SW 1271 (cell line): ENCODE measurements around the gene PEX7.
"Not testable (repeated sequence)": the region's sequence is repeated elsewhere in the genome, so short reads cannot be mapped to it uniquely, and the experiment has no call there.

ENCODE experiments used
- DNase-seq, 2 experiments: peaks; one replicate each; lab custom pipeline; 2025; lab: John Stamatoyannopoulos, UW

The PEX7 gene

DNA sequence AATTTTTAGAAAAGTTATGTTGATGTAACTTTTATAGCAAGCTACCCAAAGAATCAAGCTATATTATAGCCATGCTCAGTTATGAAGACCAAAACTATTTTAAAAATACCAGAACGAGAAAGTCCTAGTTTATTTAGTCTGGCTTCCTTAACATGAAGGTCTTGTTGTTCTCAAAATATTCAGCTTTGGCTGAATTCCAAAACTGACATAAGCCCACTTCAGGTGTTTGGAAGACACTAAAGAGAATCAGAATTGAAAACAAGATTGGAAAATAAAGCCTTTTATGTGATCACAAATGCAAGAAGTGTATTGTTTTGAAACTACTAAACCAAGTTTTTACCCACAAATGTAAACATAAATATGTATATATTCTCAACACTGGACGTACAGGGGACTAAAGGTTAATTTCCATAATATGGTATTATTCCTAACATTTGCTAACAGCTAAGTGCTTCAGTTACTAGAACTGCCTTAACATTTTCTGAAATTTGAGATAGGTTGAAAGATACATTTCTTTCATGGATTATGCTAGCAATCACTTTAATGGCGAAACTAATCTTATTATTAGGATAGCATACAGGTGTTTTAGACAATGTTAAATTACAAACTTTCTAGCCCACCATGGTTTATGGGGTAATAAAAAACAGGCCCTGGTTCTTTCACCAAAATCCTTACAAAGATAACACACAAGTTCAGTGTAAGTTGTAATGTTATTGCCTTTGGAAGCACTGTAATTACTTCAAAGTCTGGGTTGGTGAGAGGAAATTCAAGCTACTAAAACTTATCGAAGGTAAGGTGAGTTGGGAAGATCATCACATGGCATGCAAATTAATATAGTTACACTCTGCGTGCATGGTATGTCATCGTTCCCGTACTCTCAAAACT is 31.7 kb upstream of the PEX7 start:
- DNase-seq: peak in 1 of 2 experiments; percentile 43

- DNase-seq: peak; percentile 21 to 66
Observed at GRCh38 chr6:136791296-136792094, 30.9 kb upstream of the PEX7 start.

- no peak for DNase-seq
Observed at GRCh38 chr6:136792095-136792409, 30.3 kb upstream of the PEX7 start.

DNA sequence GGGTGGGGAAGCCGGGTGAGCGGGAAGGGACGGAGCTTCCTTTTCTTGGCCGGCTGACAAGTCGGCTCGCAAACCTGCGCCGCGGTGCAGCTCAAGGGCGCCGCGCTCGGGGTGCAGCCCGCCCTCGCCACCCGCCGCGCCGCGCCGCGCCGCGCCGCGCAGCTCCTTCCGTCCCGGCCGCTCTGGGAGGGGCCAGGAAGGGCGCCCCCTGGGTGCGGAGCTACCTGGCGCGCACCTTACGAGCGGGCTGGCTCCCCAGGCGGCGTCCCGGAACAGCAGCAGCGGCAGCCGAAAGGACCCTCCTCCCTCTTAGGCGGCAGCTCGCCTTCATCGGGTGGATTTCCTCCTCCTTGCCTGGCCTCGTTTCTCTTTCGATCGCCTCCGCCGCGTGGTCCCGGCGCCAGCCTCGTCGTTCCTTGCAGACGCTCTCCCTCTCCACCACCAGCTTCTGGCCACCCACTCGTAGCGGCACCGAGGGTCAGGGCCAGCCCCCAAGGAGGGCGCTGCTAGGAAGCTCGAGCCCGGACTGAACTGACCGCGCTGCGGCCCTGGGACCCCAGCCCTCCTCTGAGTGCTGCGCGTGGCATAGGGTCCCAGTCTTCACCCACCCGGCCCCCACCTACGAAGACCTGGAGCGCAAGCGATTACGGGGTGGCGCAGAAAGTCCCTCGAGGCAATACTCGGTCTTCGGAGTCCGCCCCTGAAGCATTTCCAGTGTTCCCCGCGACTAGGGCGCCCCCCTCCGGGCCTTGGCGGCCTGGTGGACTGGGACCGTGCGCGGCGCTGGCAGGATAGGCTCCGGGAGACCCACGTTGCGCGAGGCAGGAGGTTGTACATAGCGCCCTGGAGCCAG is 29.8 kb upstream of the PEX7 start, which contains the start of gene MAP3K5:
Gene MAP3K5, minus strand, starts transcription at position 68 of the 853 bp plus-strand sequence. CDS start 320 bp downstream, outside the sequence.
- peak; percentile 63 to 83 for DNase-seq

DNA sequence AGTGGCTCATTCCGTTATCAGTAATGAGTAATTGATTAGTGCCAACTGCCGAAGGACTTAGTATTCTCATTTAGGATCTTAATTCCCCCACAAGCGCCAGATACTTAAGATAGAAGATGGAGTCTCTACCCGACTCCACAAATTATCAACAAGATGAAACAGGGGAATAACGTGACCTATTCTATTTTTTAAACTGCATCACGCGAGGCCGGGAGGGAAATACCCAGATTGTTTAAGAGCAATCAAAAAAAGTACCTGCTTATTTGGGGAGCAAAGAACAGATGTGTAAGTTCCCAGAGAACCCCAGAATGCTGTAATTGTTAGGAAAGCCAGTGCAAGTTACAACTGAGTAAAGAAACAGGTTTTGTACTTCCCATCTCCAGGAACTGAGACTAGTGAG is 29.0 kb upstream of the PEX7 start:
- no peak for DNase-seq

GRCh38 chr6:136795386-136795785 is 27.0 kb upstream of the PEX7 start:
- no peak for DNase-seq

- DNase-seq: no peak
Observed at GRCh38 chr6:136795996-136796395, 26.4 kb upstream of the PEX7 start.

GRCh38 chr6:136798044-136798443 is 24.3 kb upstream of the PEX7 start:
- no peak for DNase-seq

- no peak for DNase-seq
Observed at GRCh38 chr6:136801581-136801980, 20.8 kb upstream of the PEX7 start.

- no peak for DNase-seq
Observed at GRCh38 chr6:136803608-136804007, 18.8 kb upstream of the PEX7 start.

GRCh38 chr6:136809091-136809860 is 13.1 kb upstream of the PEX7 start:
- no peak for DNase-seq

DNA sequence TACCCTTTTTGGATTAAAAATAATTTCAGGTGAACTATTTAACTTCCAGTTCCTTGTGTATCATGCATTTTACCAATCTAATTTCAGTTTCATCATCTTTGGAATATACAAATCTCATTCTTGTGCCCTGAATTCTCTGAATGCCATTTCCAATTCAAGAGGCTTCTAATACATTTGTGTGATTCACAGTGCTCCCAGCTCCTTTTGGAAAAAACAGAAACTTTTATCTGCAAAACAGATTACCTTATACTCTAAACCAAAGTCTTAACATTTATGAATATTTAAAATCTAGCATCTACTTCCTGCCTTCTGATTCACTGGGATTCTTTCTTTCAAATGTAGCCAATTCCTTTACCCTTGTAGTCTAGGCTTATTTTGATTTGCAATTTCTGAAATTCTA is 11.1 kb upstream of the PEX7 start:
- DNase-seq: no peak

DNA sequence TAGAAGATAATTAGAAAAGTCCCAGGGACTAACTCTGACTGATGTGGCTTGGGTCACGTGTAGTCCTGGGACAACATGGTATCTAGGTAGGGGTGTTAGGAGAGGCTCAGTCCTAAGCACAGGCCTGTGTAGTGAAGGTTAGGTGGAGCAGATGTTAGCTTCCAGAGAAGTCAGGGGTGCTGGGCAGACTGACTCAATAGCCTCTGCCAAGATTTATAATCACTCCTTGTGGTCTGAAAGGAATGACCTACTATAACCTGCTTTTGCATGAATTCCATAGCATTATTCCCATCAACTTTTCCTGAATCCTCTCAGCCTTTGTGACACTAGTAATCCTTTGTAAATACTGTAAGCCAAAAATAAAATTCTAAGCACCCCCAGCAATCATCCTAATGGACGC is 10.2 kb upstream of the PEX7 start:
- DNase-seq: no peak

- not testable (repeated sequence) for DNase-seq
Observed at GRCh38 chr6:136815608-136816007, 6.8 kb upstream of the PEX7 start.

GRCh38 chr6:136816656-136817055 is 5.7 kb upstream of the PEX7 start:
- DNase-seq: no peak

DNA sequence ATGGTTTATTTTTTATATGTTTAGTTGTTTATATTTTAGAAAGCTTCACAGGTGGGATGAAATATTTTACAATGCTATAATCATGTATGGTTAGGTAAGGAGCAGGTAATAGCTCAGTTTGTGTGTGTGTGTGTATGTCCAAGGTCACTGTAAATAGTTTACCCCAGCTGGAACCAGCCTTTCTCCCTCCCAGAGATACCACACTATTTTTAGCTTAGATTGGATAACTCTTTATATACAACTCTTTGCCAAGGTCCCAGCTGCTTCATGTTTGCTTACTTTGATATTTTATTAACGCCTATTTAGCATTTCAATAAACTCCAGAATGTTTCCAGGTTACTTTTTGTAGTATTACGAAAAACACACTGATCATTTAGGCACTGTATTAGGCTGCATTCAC is 1.8 kb upstream of the PEX7 start:
- DNase-seq: no peak

- peak in 1 of 2 experiments; percentile 65 for DNase-seq
Observed at GRCh38 chr6:136822046-136822375, 381 bp upstream of the PEX7 start.

DNA sequence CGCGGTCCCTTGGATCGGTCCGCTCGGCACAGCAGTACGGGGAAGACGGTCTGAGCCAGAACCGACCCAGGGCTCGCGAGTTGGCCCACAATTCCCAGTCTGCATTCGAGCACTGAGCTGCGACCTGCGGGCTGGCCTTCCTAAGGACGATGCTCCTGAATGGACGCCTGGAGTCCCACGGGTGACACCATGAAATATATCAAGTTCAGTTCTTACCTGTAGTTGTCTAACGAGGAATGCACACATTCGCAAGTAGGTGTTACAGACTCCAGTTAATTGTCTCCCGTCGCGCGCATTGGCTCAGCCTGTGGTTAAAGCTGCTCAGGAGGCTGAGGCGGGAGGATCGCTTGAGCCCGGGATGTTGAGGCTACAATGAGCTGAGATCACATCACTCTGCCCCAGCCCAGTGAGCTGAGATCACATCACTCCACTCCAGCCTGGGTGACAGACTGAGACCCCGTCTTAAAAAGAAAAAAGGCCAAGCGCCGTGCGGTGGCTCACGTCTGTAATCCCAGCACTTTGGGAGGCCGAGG is 802 bp downstream of the PEX7 start:
- no peak for DNase-seq

GRCh38 chr6:136826216-136826615 is 3.8 kb downstream of the PEX7 start:
- DNase-seq: no peak

DNA sequence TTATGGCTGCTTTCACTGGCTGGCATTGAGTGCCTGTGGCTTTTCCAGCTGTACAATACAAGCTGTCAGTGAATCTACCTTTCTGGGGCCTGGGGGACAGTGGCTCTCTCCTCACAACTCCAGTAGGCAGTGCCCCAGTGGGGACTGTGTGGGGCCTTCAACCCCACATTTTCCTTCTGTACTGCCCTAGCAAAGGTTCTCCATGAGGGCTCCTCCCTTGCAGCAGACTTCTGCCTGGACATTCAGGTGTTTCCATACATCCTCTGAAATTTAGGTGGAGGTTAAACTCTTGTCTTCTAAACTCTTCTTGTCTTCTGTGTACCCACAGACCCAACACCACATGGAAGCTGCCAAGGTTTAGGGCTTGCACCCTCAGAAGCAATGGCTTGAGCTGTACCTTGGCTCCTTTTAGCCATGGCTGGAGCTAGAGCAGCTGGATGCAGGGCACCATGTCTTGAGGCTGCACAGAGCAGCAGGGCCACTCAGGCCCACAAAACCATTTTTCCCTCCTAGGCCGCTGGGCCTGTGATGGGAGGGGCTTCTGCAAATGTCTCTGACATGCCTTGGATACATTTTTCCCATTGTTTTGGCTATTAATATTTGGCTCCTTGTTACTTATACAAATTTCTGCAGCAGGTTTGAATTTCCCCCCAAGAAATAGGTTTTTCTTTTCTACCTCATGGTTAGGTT is 9.6 kb downstream of the PEX7 start:
- no peak for DNase-seq
